ENCODE data around the gene SUN3.

SUN3 gene

DNA sequence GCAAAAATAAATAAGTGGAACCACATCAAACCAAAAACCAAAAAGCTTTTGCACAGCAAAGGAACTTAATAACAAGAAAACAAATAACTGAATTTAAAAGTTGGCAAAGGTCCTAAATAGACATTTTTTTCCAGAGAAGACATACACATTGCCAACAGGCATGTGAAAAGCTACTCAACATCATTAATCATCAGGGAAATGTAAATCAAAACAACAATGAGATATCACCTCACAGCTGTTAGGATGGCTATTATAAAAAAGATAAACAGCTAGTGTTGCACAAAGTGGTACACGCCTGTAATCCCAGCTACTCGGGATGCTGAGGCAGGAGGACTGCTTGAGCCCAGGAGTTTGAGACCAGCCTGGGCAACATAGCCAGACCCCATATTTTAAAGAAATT is 2.2 kb upstream of the SUN3 start:
- Mint-ChIP-seq H3K4me3 (no peak overlapping the region), H3K9me3 (no peaks in the 10 kb centered on the region), H3K27me3 (ENCODE audit: low read depth) (peaks cover 58% of the 10 kb centered on the region), H3K27ac (no peak overlapping the region), H3K4me1 (peaks cover 4% of the 10 kb centered on the region), H3K36me3 (ENCODE audit: low read depth) (no peaks in the 10 kb centered on the region)
- TF ChIP-seq, protein P1, sequence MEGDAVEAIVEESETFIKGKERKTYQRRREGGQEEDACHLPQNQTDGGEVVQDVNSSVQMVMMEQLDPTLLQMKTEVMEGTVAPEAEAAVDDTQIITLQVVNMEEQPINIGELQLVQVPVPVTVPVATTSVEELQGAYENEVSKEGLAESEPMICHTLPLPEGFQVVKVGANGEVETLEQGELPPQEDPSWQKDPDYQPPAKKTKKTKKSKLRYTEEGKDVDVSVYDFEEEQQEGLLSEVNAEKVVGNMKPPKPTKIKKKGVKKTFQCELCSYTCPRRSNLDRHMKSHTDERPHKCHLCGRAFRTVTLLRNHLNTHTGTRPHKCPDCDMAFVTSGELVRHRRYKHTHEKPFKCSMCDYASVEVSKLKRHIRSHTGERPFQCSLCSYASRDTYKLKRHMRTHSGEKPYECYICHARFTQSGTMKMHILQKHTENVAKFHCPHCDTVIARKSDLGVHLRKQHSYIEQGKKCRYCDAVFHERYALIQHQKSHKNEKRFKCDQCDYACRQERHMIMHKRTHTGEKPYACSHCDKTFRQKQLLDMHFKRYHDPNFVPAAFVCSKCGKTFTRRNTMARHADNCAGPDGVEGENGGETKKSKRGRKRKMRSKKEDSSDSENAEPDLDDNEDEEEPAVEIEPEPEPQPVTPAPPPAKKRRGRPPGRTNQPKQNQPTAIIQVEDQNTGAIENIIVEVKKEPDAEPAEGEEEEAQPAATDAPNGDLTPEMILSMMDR (IDR thresholded peaks at IDR 0.05; ENCODE audit: unreplicated experiment in 3 of 3): no peak

DNA sequence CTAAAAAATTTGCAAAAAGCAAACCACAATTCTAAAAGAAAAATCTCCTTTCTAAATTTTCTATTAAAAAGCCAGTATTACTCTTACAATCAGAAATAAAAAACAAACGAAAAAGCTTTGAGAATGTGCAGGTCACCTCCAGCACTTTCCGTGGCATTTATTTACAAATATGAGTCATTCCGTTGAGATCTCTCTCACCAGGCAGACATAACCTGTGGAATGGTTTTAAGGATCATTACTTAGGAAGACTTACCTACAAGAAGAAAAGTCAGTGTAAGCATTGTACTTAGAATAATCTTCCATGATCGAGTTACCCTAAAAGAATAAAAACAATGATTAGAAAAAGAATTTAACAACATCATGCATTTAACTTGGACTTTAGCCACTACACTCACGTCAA is 3.3 kb downstream of the SUN3 start:
- H3K27me3 Mint-ChIP-seq (ENCODE audit: low read depth): peaks cover 18% of the 10 kb centered on the region
- peaks cover 6% of the 10 kb centered on the region for H3K9me3 Mint-ChIP-seq
- H3K27ac Mint-ChIP-seq: no peak overlapping the region
- no peaks in the 10 kb centered on the region for H3K4me1 Mint-ChIP-seq
- H3K36me3 Mint-ChIP-seq (ENCODE audit: low read depth): no peaks in the 10 kb centered on the region
- no peak overlapping the region for H3K4me3 Mint-ChIP-seq
- TF ChIP-seq, protein P1 (IDR thresholded peaks at IDR 0.05; ENCODE audit: unreplicated experiment in 3 of 3): no peak

DNA sequence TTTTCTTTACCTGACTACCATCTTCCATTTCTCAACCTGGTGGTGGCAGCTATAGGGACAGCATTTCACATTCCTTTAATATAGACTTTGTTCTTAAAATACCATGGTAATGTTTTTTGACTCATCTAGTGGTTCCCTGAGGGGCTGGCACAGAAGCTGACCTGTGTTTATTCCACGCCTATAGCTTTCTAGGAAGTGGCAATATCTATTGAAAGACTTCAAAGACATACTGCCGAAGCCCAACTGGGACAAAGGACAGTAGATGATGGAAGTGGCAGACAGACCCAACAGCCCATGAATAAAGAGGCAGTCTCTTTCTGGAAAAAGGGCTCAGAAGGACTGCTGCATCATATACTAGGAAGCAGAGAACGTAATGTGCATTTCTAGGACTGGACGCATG is 11.2 kb downstream of the SUN3 start:
- Mint-ChIP-seq H3K36me3 (ENCODE audit: low read depth) (no peaks in the 10 kb centered on the region), H3K9me3 (peaks cover 15% of the 10 kb centered on the region), H3K4me1 (no peaks in the 10 kb centered on the region), H3K27me3 (ENCODE audit: low read depth) (peaks cover 4% of the 10 kb centered on the region), H3K27ac (no peak overlapping the region), H3K4me3 (no peak overlapping the region)
- TF ChIP-seq, protein P1 (IDR thresholded peaks at IDR 0.05; ENCODE audit: unreplicated experiment in 3 of 3): no peak

DNA sequence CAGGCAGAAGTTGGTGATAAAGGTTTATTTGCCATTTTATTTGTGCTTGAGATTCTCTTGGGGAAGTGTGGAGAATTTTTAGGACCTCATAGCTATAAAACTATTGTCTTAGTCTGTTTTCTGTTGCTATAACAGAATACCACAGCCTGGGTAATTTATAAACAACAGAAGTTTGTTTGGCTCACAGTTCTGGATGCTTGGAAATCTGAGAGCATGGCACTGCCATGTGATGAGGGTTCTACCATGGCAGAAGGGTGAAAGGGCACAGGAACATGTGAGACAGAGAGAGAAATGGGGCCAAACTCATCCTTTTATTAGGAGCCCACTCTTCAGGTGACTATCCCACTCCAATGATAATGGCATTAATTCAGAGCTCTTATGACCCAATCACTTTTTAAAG is 12.3 kb downstream of the SUN3 start:
- H3K27ac Mint-ChIP-seq: no peak overlapping the region
- H3K4me3 Mint-ChIP-seq: no peak overlapping the region
- peaks cover 13% of the 10 kb centered on the region for H3K9me3 Mint-ChIP-seq
- no peaks in the 10 kb centered on the region for H3K27me3 Mint-ChIP-seq (ENCODE audit: low read depth)
- H3K4me1 Mint-ChIP-seq: no peaks in the 10 kb centered on the region
- TF ChIP-seq, protein P1 (IDR thresholded peaks at IDR 0.05; ENCODE audit: unreplicated experiment in 3 of 3): no peak
- no peaks in the 10 kb centered on the region for H3K36me3 Mint-ChIP-seq (ENCODE audit: low read depth)

DNA sequence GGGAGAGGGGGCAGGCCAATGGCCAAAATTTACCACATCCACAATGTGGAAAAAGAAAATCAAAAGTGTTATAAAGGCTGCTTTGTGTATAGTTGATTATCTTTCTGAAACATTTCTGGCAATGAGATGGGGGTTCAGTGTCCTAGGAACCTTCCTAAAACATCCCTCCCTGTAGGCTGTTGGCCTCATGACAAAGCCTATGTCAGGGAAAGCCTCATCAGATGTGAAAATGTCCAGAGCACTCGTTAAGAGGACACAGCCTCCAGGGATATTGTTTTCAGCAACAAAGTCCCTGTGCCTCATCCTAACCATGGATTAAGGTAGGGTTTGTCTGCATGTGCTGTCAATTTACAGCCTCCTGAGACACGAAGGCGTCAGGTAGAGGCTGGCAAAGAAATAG is 17.0 kb downstream of the SUN3 start:
- H3K36me3 Mint-ChIP-seq (ENCODE audit: low read depth): no peaks in the 10 kb centered on the region
- H3K27ac Mint-ChIP-seq: no peak overlapping the region
- H3K4me3 Mint-ChIP-seq: no peak overlapping the region
- TF ChIP-seq, protein P1 (IDR thresholded peaks at IDR 0.05; ENCODE audit: unreplicated experiment in 3 of 3): no peak
- H3K27me3 Mint-ChIP-seq (ENCODE audit: low read depth): peaks cover 4% of the 10 kb centered on the region
- H3K9me3 Mint-ChIP-seq: no peaks in the 10 kb centered on the region
- no peaks in the 10 kb centered on the region for H3K4me1 Mint-ChIP-seq

DNA sequence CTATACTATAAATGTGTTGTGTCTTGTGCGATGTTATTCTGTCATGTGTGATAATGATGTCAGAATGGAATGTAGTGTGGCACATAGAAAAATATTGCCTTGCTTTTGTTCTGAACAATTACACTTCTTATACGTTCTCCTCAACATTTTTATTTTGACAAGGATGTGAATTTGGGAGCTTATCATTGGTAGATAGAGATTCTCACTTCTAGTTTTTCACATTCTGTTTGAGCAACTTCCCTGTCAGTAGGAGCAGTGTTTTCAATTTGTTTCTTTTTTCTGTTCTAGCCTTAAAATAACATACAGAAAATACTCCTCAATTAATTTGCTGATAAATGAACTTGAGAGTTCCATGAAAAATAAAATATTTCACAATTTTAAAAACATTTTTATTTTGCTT is 17.6 kb downstream of the SUN3 start:
- H3K4me3 Mint-ChIP-seq: no peak overlapping the region
- H3K27ac Mint-ChIP-seq: no peak overlapping the region
- H3K36me3 Mint-ChIP-seq (ENCODE audit: low read depth): no peaks in the 10 kb centered on the region
- no peaks in the 10 kb centered on the region for H3K4me1 Mint-ChIP-seq
- TF ChIP-seq, protein P1 (IDR thresholded peaks at IDR 0.05; ENCODE audit: unreplicated experiment in 3 of 3): no peak
- peaks cover 6% of the 10 kb centered on the region for H3K27me3 Mint-ChIP-seq (ENCODE audit: low read depth)
- no peaks in the 10 kb centered on the region for H3K9me3 Mint-ChIP-seq

Measured in nephron (organoid).